ENCODE measurements around the gene INTS1.

INTS1 gene

DNA sequence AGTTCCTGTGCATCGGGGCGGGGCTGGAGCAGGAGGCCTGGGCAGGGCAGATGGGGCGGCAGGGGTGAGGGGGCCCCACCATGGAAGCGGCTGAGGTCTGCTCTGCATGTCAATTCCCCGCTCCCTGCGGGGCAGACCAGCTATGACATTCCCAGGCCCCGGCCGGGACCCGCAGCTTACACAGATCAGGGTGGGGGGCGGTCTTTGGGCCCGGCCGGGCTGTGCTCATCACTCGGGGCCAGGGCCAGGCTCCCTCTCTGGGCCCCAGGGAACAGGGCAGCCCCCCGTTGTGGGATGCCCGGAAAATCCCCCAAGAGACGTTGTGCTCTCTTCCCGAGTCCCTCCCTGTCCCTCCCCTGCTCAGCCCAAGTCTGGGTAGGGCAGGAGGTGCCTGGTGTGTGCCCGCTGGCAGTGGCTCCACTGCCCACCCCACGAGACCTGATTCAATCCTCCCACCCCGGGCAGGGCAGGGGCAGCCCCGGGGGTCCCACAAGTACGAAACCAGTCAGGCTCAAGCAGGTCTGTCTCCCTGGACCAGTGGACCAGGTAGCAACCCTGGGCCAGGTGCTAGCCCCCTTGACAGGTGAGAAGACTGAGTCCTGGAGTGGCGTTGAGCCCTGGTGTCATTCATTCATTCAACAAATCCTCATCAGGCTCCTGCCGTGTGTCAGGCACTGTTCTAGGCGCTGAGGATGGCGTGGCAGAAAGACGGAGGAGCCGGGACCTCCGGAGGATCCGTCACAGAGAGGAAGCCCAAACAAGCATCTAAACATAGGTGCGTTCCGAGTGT, 73.9 kb downstream of the INTS1 start:
- DNase-seq, result no peak

DNA sequence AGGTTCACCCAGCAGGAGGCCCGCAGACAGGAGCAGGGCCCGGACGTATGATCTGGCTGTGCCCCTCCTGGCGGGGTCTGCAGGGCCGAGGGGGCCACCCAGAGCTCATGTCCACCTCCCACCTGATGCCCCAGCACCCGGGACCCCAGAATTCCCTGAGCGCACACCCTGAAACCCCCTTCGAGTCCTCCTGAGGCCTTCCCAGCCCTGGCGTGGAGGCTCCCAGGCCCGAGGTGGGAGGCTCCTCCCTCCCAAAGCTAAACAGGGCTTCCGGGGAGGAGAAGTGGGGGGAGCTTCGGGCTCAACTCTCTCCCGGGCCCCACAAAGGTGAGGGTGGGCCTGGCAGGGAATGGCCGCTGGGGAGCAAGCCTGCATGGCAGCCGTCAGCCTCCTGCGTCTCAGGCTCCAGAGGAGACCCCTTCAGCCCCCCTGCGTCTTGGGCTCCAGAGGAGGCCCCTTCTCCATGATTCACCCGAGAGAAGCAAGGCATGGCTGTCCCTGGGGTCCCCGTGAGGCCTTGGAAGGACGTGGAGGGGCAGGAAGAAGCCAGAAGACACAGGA, 75.2 kb downstream of the INTS1 start:
- DNase-seq, result no peak

DNA sequence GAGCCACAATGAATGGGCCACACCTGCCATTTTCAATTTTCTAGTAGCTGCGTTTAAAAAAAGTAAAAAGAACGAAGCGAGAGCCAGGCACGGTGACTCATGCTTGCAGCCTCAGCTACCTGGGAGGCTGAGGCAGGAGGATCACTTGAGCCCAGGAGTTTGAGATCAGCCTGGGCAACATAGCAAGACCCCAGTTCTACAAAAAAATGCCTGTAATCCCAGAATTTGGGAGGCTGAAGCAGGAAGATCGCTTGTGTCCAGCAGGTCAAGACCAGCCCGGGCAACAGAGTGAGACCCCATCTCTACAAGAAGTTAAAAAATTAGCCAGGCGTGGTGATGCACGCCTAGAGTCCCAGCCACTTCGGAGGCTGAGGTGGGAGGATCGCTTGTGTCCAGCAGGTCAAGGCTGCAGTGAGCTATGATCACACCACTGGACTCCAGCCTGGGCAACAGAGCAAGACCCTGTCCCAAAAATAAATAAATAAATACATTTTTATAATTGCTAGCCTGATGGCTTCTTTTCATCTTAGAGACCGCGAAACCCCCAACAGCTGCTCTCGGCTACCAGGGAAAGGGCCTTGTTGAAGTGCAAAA, 77.0 kb downstream of the INTS1 start:
- DNase-seq, result no peak

DNA sequence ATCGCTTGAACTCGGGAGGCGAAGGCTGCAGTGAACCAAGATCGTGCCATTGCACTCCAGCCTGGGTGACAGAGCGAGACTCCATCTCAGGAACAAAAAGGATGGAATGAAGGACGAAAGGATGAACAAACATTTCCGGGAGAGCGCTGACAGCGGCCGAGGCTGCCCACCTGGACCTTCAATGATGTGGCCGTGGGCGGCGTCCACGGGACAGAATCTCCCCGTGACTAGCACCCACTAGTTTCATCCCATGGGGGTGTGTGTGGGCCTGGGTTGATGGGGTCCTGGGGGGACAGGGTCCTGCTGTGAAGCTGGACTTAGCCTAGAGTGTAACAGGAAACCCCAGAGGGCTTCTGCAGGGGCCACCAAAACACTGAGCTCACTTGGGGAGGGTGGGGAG, 77.7 kb downstream of the INTS1 start:
- no peak for DNase-seq

DNA sequence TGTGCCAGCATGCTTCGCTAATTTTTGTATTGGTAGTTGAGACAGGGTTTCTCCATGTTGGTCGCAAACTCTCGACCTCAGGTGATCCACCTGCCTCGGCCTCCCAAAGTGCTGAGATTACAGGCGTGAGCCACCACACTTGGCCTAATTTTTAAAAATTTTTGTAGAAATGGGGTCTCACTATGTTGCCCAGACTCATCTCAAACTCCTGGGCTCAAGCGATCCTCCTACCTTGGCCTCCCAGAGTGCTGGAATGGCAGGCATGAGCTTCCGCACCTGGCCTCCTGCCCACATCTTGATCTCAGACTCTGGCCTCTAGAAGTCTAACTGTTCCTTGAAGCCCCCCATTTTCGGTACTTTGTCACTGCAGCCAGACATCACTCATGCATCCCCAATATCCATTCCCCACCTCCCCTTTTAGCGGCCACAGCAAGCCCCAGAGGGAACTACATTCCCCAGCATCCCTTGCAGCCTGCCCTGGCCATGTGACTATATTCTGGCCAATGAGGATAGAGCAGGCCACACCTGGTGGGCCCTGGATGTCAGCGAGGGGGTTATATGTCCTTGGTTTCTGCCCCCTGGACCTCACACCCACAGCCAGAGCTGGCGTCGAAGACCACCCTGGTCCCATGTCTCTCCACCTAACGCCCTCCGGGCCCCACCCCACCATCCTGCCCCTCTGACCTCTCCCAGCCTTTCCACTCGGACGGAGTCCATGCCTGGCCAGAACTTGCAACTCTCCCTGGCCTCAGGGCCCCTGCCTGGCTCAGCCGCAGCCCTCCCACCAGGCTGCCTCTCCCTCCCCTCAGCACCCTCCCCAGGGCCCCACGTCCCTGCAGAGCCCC, 78.7 kb downstream of the INTS1 start:
- no peak for DNase-seq

DNA sequence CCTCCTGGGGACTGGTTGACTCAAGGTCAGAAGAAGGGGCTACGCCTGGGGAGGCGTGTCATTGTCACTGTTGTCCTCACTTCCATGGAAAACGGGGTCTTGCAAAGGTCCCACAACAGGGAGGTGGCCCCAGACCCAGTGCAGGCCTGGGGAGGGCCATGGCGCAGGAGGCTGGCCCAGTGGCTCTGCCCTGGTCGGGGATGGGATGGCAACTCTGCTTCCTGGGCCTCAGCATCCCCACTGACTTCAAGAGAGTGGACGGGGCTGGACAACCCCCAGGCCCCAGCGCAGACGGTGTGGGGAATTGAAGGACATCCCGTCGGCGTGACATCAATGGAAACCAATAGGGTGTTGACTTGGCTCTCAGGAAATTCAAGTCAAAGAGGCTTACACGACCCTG, 80.1 kb downstream of the INTS1 start:
- DNase-seq, result no peak

DNA sequence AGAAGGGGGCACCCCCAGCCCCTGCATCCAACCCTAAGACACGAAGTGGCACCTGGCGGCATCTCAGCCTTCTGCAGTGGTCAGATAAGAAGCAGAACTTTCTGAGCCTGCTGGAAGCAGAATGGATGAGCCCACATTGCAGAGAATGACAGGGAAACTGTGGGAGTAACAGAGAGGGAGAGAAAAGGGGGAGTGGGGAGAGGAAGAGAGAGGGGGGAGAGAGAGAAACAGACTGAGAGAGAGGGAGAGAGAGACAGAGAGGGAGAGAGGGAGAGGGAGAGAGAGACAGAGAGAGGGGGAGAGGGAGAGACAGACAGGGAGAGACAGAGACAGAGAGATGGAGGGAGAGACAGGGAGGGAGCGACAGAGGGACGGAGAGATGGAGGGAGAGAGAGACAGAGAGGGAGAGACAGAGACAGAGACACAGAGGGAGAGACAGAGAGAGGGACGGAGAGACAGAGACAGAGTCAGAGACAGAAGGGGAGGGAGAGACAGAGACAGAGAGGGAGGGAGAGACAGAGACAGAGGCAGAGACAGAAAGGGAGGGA, 80.9 kb downstream of the INTS1 start:
- DNase-seq, result no peak

DNA sequence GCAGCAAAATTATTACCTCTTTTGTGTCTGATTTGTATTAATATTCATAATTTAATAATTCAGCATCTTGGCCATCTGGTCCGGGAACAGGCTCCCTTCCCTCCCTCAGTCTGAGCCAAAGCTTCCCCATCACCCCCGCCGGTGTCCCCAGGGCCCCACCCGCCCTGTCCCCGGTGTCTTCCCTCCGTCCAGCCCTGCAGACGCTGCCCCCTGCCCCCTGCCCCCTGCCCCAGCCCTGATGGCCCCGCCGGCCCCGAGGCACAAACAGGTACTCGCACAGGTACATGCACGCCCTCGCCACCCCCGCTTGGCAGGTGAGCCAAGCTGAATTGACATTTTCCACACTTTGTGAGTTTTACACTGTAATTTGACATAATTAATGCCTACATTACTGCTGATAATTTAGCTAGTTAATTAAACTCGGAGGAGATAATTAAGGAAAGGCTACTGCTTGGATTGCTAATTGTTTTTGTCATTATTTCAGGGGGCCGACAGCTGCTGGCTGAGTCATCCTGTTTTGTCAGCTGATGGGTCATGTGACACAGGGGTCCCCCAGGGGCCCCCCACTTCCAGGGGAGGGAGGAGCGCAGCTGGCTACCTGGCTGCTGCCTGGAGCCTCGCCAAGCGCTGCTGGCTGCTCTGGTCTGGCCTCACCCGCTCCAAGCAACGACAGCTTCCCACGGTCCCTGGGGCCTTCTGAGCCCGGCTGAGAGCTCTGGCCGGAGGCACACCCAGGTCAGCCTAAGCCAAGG, 81.5 kb downstream of the INTS1 start:
- DNase-seq, result no peak

DNA sequence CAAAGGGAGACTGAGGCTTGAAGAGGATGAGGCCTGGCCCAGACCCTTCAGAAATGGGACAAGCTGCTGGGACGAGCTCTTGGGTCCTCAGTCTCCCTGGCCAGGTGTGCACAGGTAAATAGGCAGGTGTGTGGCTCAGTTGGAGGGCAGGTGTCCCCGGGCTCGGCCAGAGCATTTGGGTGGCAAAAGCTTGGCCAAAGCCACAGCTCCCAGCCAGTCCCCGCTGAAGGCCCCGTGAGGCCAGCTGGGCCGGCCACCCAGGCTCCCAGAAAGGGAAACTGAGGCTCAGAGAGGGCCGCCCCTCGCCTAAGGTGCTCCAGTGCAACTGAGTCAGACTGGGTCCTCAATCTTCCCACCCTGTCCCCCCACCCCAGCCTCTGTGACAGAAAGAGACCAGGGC, 82.2 kb downstream of the INTS1 start:
- DNase-seq, result no peak

DNA sequence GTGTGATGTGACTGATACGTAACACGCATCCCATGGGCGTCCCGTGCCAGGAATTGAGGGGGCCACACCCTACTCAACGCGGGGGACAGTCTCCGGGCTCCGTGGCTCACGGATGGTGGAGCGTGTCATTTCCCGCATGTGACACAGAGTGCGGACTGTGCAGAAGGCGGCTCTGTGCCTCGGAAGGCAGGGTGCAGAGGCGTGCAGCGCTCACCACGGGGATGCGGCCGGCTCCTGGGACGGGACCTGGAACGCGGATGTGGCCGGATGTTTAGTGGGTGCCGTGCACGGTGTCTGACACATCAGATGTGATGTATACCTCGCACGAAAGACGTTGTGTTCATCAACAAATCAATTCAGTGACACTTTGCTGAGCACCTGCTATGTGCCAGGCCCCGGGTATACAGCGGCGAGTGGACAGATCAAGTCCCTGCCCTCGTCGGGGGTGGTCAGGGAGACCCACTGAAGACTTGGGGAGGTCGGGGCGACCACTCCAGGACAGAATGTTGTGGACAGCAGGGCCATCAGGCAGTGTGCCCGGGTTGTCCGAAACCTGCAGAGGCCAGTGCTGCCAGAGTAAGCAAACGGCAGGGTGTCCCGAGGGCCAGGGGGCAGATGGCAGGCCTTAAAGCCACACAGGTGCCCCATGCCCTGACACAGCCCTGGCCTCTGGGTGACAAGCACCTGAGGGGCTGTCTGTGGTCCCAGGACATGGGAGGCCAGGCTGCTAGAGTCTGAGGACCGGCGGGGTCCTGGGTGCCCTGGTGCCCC, 83.0 kb downstream of the INTS1 start:
- no peak for DNase-seq
